Measurements from ENCODE around the gene NAA60.
A peak's percentile ranks its signal among the peaks of the same experiment; 100 is the strongest.

The NAA60 gene

GRCh38 chr16:3443108-3444031 lies at the start of gene NAA60, which contains the start of gene ZNF597:
Gene NAA60, plus strand, starts transcription at chr16:3443680. Its CDS starts 32,548 bp downstream, at chr16:3476228.
Gene ZNF597, minus strand, starts transcription at chr16:3443504. Its CDS starts 351 bp downstream, at chr16:3443153.
- DNase-seq (ENCODE audit: low read depth in 2 of 2, low spot score in 1 of 2), result peak; percentile 46 to 64

GRCh38 chr16:3400446-3400778 lies 43.1 kb upstream of the NAA60 start:
- DNase-seq (ENCODE audit: low read depth in 2 of 2, low spot score in 1 of 2), result no peak

GRCh38 chr16:3400779-3401688 lies 42.4 kb upstream of the NAA60 start, which contains the start of the genes ZNF174 and ZSCAN32:
Gene ZNF174, plus strand, starts transcription at chr16:3401215. Its CDS starts 790 bp downstream, at chr16:3402005.
Gene ZSCAN32, minus strand, starts transcription at chr16:3401004. Its CDS starts 3,447 bp downstream, at chr16:3397557.
- peak; percentile 95 to 97 for DNase-seq (ENCODE audit: low read depth in 2 of 2, low spot score in 1 of 2)

GRCh38 chr16:3401719-3402397 lies 41.6 kb upstream of the NAA60 start:
- no peak for DNase-seq (ENCODE audit: low read depth in 2 of 2, low spot score in 1 of 2)

- no peak for DNase-seq (ENCODE audit: low read depth in 2 of 2, low spot score in 1 of 2)
Observed at GRCh38 chr16:3408561-3409197, 34.8 kb upstream of the NAA60 start.

- no peak for DNase-seq (ENCODE audit: low read depth in 2 of 2, low spot score in 1 of 2)
Observed at GRCh38 chr16:3413730-3414379, 29.6 kb upstream of the NAA60 start.

GRCh38 chr16:3431779-3432219 lies 11.7 kb upstream of the NAA60 start:
- peak in 1 of 2 donors; percentile 10 for DNase-seq (ENCODE audit: low read depth in 2 of 2, low spot score in 1 of 2)

GRCh38 chr16:3434373-3434772 lies 9.1 kb upstream of the NAA60 start:
- no peak for DNase-seq (ENCODE audit: low read depth in 2 of 2, low spot score in 1 of 2)

- DNase-seq (ENCODE audit: low read depth in 2 of 2, low spot score in 1 of 2), result no peak
Observed at GRCh38 chr16:3439637-3440036, 3.8 kb upstream of the NAA60 start.

- DNase-seq (ENCODE audit: low read depth in 2 of 2, low spot score in 1 of 2), result no peak
Observed at GRCh38 chr16:3444032-3444388, 530 bp downstream of the NAA60 start.

- DNase-seq (ENCODE audit: low read depth in 2 of 2, low spot score in 1 of 2), result no peak
Observed at GRCh38 chr16:3454093-3454492, 10.6 kb downstream of the NAA60 start.

GRCh38 chr16:3454631-3455147 lies 11.2 kb downstream of the NAA60 start:
- no peak for DNase-seq (ENCODE audit: low read depth in 2 of 2, low spot score in 1 of 2)

GRCh38 chr16:3457434-3458252 lies 14.2 kb downstream of the NAA60 start:
- peak; percentile 63 to 71 for DNase-seq (ENCODE audit: low read depth in 2 of 2, low spot score in 1 of 2)

GRCh38 chr16:3458278-3458851 lies 14.9 kb downstream of the NAA60 start:
- DNase-seq (ENCODE audit: low read depth in 2 of 2, low spot score in 1 of 2), result no peak

GRCh38 chr16:3458852-3459361 lies 15.4 kb downstream of the NAA60 start:
- DNase-seq (ENCODE audit: low read depth in 2 of 2, low spot score in 1 of 2), result no peak

- DNase-seq (ENCODE audit: low read depth in 2 of 2, low spot score in 1 of 2), result no peak
Observed at GRCh38 chr16:3459401-3460090, 16.1 kb downstream of the NAA60 start.

- DNase-seq (ENCODE audit: low read depth in 2 of 2, low spot score in 1 of 2), result no peak
Observed at GRCh38 chr16:3460121-3460520, 16.6 kb downstream of the NAA60 start.

- DNase-seq (ENCODE audit: low read depth in 2 of 2, low spot score in 1 of 2), result no peak
Observed at GRCh38 chr16:3460585-3460984, 17.1 kb downstream of the NAA60 start.
